Coronary artery (tissue), 2 donors: ENCODE data around the gene IL1R1.
"Not testable (repeated sequence)": the region's sequence is repeated elsewhere in the genome, so short reads cannot be mapped to it uniquely, and the experiment has no call there.

Source experiments
- DNase-seq: peaks from one replicate; pipeline ENCODE4 v3.0.0-alpha.2; 2017; ENCODE audit warnings: low spot score
- H3K27ac ChIP-seq, 2 donors: fragments of 200-600 bp; sonication (generic); one replicate each; pipeline ENCODE4 v1.5.1; 2016 to 2019
- H3K4me3 ChIP-seq: fragments of 200-600 bp; sonication (generic); 2 replicates; pipeline ENCODE4 v1.5.1; 2016; ENCODE audit warnings: mild to moderate bottlenecking, moderate library complexity
- TF ChIP-seq, protein P1 (sequence below): fragments of 200-600 bp; sonication (generic); IDR thresholded peaks from one replicate; pipeline ENCODE4 v1.5.1; 2019; ENCODE audit warnings: antibody characterized with exemption

Gene IL1R1

DNA sequence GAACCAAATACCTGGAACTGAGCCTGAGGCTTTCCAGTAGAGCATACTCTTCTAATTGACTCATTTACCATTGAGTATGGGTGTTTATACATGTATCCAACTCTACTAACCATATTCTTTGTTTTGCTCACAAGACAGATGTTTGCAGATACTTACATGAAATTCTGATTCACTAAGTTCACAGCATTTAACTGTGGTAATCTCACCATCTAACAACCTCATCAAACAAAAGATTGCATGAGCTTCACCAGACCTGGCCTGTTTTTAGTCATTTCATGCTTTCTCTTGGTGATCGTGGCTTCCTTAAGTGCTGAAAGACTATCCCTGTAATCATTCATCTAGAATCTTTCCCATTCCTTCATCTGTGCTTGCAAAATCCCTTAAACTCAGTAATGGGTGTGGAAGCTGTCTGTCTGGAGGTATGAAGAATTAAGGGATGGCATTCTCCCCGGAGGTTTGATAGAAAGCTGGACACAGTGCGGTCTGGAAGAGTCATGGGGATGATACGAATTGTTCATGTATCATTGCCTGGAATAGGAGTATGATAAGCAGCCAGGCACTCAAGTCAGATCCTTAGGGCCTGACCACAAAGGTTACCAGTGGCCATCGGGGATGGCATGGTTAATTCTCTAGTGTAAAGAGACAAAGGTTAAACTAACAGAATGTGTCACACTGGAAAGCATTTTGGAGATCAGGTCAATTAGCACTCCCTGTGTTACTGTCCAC is 42.0 kb upstream of the IL1R1 start:
- TF ChIP-seq, protein P1, sequence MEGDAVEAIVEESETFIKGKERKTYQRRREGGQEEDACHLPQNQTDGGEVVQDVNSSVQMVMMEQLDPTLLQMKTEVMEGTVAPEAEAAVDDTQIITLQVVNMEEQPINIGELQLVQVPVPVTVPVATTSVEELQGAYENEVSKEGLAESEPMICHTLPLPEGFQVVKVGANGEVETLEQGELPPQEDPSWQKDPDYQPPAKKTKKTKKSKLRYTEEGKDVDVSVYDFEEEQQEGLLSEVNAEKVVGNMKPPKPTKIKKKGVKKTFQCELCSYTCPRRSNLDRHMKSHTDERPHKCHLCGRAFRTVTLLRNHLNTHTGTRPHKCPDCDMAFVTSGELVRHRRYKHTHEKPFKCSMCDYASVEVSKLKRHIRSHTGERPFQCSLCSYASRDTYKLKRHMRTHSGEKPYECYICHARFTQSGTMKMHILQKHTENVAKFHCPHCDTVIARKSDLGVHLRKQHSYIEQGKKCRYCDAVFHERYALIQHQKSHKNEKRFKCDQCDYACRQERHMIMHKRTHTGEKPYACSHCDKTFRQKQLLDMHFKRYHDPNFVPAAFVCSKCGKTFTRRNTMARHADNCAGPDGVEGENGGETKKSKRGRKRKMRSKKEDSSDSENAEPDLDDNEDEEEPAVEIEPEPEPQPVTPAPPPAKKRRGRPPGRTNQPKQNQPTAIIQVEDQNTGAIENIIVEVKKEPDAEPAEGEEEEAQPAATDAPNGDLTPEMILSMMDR: no peak
- DNase-seq: no peak
- no peak overlapping the region for H3K4me3 ChIP-seq
- no peak overlapping the region for H3K27ac ChIP-seq

DNA sequence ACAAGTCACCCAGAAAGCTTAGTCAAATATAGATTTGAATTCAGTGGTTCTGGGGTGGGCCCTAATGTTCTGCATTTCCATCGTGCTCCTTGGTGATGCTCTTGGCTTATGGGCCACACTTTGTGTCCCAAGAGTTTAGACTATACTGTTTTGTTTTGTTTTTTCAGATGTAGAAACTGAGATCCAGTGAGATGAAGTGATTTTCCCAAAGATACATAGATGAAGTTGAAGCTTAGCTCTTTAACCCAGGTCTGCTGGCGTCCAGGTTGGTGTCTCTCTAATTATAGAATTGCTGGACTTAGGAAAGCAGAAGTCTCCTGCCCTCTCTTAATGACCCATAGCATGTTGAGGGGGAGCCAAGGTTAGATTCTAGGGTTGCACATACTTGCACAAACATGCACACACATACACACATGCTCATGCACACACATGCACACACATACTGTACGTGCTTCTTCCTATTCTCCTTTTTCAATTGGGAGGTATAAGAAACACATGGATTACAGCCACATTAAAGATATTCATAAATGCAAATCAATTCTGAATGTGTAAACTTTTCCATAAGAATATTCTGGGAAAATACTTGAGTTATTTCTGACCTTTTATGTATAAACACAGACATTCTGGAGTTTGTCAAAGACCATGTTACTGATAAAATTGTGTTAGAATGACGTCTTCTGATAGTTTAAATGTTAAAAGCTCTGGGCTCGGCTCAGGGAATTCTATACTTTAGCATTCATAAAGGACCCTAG is 41.3 kb upstream of the IL1R1 start:
- Histone ChIP-seq H3K27ac (no peak overlapping the region), H3K4me3 (no peak overlapping the region)
- no peak for DNase-seq

DNA sequence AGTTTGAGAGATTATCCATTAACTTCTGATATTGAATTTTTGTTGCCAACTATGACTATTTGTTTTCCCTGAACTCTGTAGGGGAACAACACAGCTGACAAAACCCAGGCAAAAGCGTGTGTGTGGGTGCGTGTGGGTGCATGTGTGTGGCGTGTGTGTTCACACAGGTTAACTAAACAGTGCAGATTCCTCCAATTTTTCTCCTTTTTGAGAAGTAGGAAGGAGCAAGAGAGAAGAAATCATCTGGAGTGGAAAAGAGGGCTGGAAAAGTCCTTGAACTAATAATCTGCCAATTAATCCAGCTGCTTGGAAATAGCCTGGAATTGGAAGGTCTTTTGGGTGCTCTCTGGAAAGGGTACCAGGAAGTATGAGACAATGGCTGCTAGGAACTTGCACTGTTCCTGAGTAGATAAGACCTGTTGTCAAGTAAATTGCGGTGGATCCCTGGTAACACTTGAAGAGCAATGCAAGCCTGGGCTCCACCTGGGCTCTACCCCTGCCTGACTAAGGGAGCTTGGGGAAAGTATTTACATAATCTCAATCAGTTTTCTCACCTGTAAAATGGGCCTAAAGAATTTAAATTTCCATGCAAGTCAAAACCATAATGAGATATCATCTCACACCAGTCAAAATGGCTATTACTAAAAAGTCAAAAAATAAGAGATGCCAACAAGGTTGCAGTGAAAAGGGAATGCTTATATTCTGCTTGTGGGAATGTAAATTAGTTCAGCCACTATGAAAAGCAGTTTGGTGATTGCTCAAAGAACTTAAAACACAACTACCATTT is 40.5 kb upstream of the IL1R1 start:
- H3K27ac ChIP-seq: no peak overlapping the region
- DNase-seq: no peak
- TF ChIP-seq, protein P1: no peak
- no peak overlapping the region for H3K4me3 ChIP-seq

More for the DNA sequence above, 41.3 kb upstream of the IL1R1 start:
- TF ChIP-seq, protein P1: no peak

DNA sequence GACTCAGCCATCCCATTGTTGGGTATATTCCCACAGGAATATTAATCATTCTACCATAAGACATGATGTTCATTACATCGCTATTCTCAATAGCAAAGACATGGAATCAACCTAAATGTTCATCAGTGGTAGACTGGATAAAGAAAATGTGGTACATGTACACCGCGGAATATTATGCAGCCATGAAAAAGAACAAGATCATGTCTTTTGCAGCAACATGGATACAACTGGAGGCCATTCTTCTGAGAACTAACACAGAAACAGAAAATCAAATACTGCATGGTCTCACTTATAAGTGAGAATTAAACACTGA is 40.0 kb upstream of the IL1R1 start:
- not testable (repeated sequence) for DNase-seq, H3K27ac ChIP-seq, H3K4me3 ChIP-seq

DNA sequence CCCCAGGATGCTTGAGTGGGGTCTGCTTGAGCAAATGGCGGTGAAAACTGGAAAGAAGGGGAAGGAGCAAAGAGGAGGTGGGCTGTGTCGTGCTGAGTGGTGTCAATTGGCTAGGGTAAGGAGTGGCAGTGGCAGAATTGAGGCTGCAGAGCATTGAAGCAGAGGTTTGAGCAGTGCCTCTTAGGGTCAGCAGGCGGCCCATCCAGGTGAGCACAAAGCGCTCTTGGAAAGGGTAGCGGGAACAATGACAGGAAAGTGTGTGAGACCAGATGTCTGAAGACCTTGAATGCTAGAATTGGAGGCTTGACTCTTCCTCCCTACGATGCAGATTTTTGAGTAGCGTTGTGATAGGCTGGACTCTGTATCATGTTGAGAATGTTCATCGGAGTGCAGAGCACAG is 39.3 kb upstream of the IL1R1 start:
- Histone ChIP-seq H3K27ac (no peak overlapping the region), H3K4me3 (no peak overlapping the region)
- TF ChIP-seq, protein P1: no peak
- no peak for DNase-seq

DNA sequence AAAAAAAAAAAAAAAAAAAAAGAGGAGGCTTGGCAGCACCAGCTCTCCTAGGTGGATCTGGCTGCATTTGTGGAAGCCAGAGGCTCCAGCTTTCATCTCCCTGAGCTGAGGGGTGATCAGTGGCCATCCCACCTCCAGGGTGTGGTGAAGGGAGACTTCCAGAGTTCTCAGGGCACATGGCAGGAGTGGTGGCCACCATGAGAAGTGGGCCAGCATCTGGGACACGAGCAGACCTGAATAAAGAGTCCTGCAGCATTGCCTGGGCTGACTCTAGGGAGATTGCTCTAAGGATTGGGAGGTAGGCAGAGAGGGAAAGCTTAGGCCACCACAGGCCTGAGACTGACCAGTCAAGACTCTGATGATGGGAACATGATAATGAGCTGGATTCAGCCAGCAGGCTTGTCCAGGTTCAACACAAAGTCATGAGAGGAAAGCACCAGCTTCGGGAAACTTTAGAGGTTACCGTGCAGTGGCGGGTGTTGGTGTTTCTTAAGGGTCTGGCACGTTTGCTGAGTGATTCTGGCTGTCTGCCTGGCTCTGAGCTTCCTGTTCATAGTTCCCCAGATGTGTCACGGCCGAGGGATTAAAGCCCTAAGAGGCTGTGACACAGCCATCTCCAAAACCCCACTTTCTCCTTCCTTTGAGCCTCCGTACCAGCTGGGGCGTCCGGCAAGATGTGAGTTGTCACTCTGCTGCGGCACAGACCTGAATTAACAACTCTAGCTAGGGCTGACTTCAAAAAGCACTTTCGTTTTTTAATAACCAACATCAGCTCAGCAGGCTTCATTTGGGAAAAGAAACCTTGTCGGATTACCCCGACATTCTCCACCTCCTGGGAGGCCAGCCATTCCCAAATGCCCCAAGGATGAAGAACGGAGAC is 38.3 kb upstream of the IL1R1 start:
- TF ChIP-seq, protein P1: no peak
- DNase-seq: peak; percentile 82
- Histone ChIP-seq H3K4me3 (peak overlapping the region; percentile 67), H3K27ac (peak overlapping the region; percentile 29 to 80)
